T-cell (primary cell): ENCODE measurements around the gene KIFAP3. TPM values are rescaled to one million over a fixed set of nuclear protein-coding genes. Genes with fewer than 3 reads are reported as not detected.
"Not testable (repeated sequence)": the region's sequence is repeated elsewhere in the genome, so short reads cannot be mapped to it uniquely, and the experiment has no call there.

Source experiments
- ATAC-seq, 4 experiments: fragments of 200-7000 bp in 3 of 4; fragments of 150-1000 bp in 1 of 4; cut with Tn5 transposase; replicated peaks in 1 of 4; 1 replicate in 3 of 4; 2 replicates in 1 of 4; pipeline ENCODE4 v1.10.0; 2021; ENCODE audit warnings: moderate library complexity in 3 of 4, mild to moderate bottlenecking in 2 of 4, moderate number of reproducible peaks in 1 of 4
- CTCF ChIA-PET, 2 donors: fragments of 300-600 bp; sonication (Branson Sonifier 250); formaldehyde crosslinking; loops; one replicate each; lab custom pipeline; 2022; ENCODE audit warnings: antibody characterized with exemption in 2 of 2; lab: Charles Lee
- POLR2A ChIA-PET, 2 donors: fragments of 300-600 bp; sonication (Branson Sonifier 250); formaldehyde crosslinking; loops; one replicate each; lab custom pipeline; 2022; ENCODE audit warnings: antibody characterized with exemption in 2 of 2; lab: Charles Lee
- DNase-seq, 35 experiments: peaks; one replicate each; pipeline versions ENCODE4 v3.0.0 to v3.0.0-alpha.2; 2013 to 2023
- H3K27ac ChIP-seq: one replicate; pipeline ENCODE4 v1.5.1; 2013; ENCODE audit warnings: low read length
- H3K27me3 ChIP-seq, 2 experiments: replicated peaks in 1 of 2; 1 replicate in 1 of 2; 2 replicates in 1 of 2; pipeline versions ENCODE4 v1.6.1 to v1.7.0; 2013; ENCODE audit warnings: low read length in 1 of 2, mixed read lengths in 1 of 2; ENCODE audit not compliant: control insufficient read depth in 2 of 2, insufficient read depth in 2 of 2; ENCODE audit errors: extremely low read depth in 1 of 2
- H3K36me3 ChIP-seq, 2 donors: 1 replicate in 1 of 2; 2 replicates in 1 of 2; pipeline versions ENCODE4 v1.6.1 to v1.7.0; 2013; ENCODE audit warnings: low read length in 1 of 2; ENCODE audit not compliant: control insufficient read depth in 2 of 2, insufficient read depth in 1 of 2; ENCODE audit errors: extremely low read depth in 1 of 2
- H3K4me1 ChIP-seq, 2 experiments: 1 replicate in 1 of 2; 2 replicates in 1 of 2; pipeline versions ENCODE4 v1.6.1 to v1.7.0; 2013; ENCODE audit warnings: low read length in 2 of 2, mixed read lengths in 1 of 2; ENCODE audit not compliant: insufficient read depth in 2 of 2, control insufficient read depth in 1 of 2; ENCODE audit errors: extremely low read depth in 1 of 2
- H3K4me3 ChIP-seq, 2 donors: 1 replicate in 1 of 2; 2 replicates in 1 of 2; pipeline versions ENCODE4 v1.5.1 to v1.7.0; 2013; ENCODE audit warnings: mild to moderate bottlenecking in 2 of 2, low read length in 1 of 2, moderate library complexity in 1 of 2; ENCODE audit not compliant: control insufficient read depth in 1 of 2; ENCODE audit errors: extremely low read depth in 1 of 2
- H3K9me3 ChIP-seq: 2 replicates; pipeline ENCODE4 v1.7.0; 2013
- H3K27ac Mint-ChIP-seq, 2 donors: one replicate each; pipeline ENCODE4 v1.8.0; 2020 to 2021; ENCODE audit warnings: mild to moderate bottlenecking in 2 of 2, mixed read lengths in 2 of 2
- H3K27me3 Mint-ChIP-seq, 2 donors: one replicate each; pipeline ENCODE4 v1.8.0; 2021 to 2022; ENCODE audit warnings: mixed read lengths in 2 of 2
- H3K36me3 Mint-ChIP-seq: one replicate; pipeline ENCODE4 v1.8.0; 2021; ENCODE audit warnings: mixed read lengths
- H3K4me1 Mint-ChIP-seq, 3 donors: one replicate each; pipeline ENCODE4 v1.8.0; 2020 to 2022; ENCODE audit warnings: mixed read lengths in 3 of 3, mild to moderate bottlenecking in 1 of 3
- H3K4me3 Mint-ChIP-seq, 3 donors: one replicate each; pipeline ENCODE4 v1.8.0; 2020 to 2022; ENCODE audit warnings: mild to moderate bottlenecking in 3 of 3, mixed read lengths in 3 of 3, moderate library complexity in 3 of 3
- H3K9me3 Mint-ChIP-seq, 3 donors: one replicate each; pipeline ENCODE4 v1.8.0; 2020 to 2022; ENCODE audit warnings: mixed read lengths in 3 of 3
- WGBS: methylation state at CpG from one replicate; pipeline ENCODE4 v1.1.5; 2013; ENCODE audit warnings: missing lambda C conversion rate; ENCODE audit not compliant: insufficient coverage; 5-methylcytosine and 5-hydroxymethylcytosine counted together
- total RNA-seq, 35 experiments: library from RNA in 6 of 35; stranded (reverse) in 6 of 35; fragments of 120-200 nt in 1 of 35; gene quantifications; one replicate each; pipeline versions ENCODE4 v1.2.1 to v1.2.4 and lab custom pipeline; 2013 to 2026

KIFAP3 gene
- total RNA-seq, 5 donors from 2014 or later (not counting 1 experiment from before 2014, with no cell fraction given): 13.8 to 20.2 (median 16.6) TPM

GRCh38 chr1:170003270-170003835, 71.1 kb downstream of the KIFAP3 start:
- H3K36me3 ChIP-seq, H3K4me1 ChIP-seq, POLR2A ChIA-PET, H3K27me3 ChIP-seq, H3K4me1 Mint-ChIP-seq, H3K27ac Mint-ChIP-seq, ATAC-seq, H3K9me3 Mint-ChIP-seq, CTCF ChIA-PET, DNase-seq, H3K4me3 ChIP-seq, H3K27me3 Mint-ChIP-seq, H3K9me3 ChIP-seq, H3K27ac ChIP-seq, H3K4me3 Mint-ChIP-seq: not testable (repeated sequence)
- WGBS: 94% methylated on average over 3 of the region's 7 CpGs
- H3K36me3 Mint-ChIP-seq: peaks cover 16% of the 10 kb centered on the region

GRCh38 chr1:170001266-170001665, 73.2 kb downstream of the KIFAP3 start:
- POLR2A ChIA-PET: no interaction called here
- DNase-seq: no peak

DNA sequence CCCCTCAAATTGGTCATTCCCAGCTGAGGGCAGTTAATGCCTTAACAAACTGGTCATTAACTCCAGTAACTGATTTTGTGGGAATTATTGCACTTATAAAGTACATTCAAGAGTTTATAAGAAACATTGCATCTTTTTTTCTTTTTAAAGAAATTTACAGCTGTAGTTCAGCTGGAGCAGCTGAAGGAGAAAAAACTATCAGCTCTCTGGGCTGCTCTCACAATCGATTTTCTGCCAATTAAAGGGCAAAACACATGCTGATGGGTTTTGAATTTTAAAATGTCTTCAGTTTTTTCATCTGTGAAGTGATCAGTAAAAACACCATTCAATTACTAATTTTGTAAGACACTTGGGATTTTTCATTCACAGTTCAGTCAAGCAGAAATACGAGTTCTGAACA, 74.7 kb downstream of the KIFAP3 start:
- Mint-ChIP-seq H3K27me3 (no peaks in the 10 kb centered on the region), H3K4me3 (no peak overlapping the region), H3K36me3 (peaks cover 38% of the 10 kb centered on the region), H3K4me1 (no peaks in the 10 kb centered on the region), H3K9me3 (no peaks in the 10 kb centered on the region), H3K27ac (no peak overlapping the region)
- Histone ChIP-seq H3K9me3 (no peaks in the 10 kb centered on the region), H3K27me3 (no peaks in the 10 kb centered on the region), H3K4me1 (no peaks in the 10 kb centered on the region), H3K27ac (no peak overlapping the region), H3K36me3 (no peaks in the 10 kb centered on the region), H3K4me3 (no peak overlapping the region)
- DNase-seq (no peak), ATAC-seq (no peak)
- ChIA-PET CTCF (interaction anchor here in 1 of 2 donors (0.5 kb wide), 1 partner anchor 27 kb away, joined by 8 read pairs; no protein-coding TSS in a partner anchor), POLR2A (no interaction called here)
- 67% methylated on average over 1 of the region's 2 CpGs for WGBS

More at GRCh38 chr1:170001266-170001665, 73.2 kb downstream of the KIFAP3 start:
- H3K4me1 ChIP-seq: no peaks in the 10 kb centered on the region
- H3K27ac ChIP-seq: no peak overlapping the region
- Mint-ChIP-seq H3K36me3 (peaks cover 35% of the 10 kb centered on the region), H3K27me3 (no peaks in the 10 kb centered on the region), H3K9me3 (no peaks in the 10 kb centered on the region), H3K4me1 (no peaks in the 10 kb centered on the region), H3K4me3 (no peak overlapping the region), H3K27ac (no peak overlapping the region)
- no peaks in the 10 kb centered on the region for H3K36me3 ChIP-seq
- CTCF ChIA-PET: no interaction called here
- no peaks in the 10 kb centered on the region for H3K27me3 ChIP-seq
- H3K9me3 ChIP-seq: no peaks in the 10 kb centered on the region
- no peak for ATAC-seq
- WGBS: no CpG with 5 or more reads among the region's 2 CpGs
- no peak overlapping the region for H3K4me3 ChIP-seq

DNA sequence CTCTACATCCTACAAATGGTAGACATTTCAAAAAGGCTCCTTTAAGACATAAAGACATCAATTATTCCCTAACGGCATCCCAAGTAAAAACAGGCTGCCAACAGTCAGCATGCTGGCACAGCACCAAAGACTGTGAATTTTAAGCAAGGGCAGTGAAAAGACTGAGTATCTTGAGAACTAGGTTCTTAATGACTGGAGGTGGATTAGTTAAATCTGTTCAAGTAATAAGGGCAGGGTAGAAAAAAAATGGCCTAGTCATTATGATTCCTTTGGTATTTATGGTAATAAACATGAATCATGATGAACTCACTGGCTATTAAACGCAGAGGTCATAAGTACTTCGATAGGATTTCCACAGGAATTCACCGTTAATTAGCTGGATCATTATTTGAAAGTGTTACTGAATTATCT, 75.2 kb downstream of the KIFAP3 start:
- DNase-seq (no peak), ATAC-seq (no peak)
- peaks cover 38% of the 10 kb centered on the region for H3K36me3 Mint-ChIP-seq
- Histone ChIP-seq H3K9me3 (no peaks in the 10 kb centered on the region), H3K4me3 (no peak overlapping the region), H3K36me3 (no peaks in the 10 kb centered on the region), H3K27me3 (no peaks in the 10 kb centered on the region), H3K4me1 (no peaks in the 10 kb centered on the region), H3K27ac (no peak overlapping the region)
- no peak overlapping the region for H3K4me3 Mint-ChIP-seq
- ChIA-PET POLR2A (no interaction called here), CTCF (interaction anchor here in 1 of 2 donors (0.6 kb wide), 1 partner anchor 52 kb away, joined by 3 read pairs; no protein-coding TSS in a partner anchor)
- H3K27ac Mint-ChIP-seq: no peak overlapping the region
- no peaks in the 10 kb centered on the region for H3K9me3 Mint-ChIP-seq
- H3K27me3 Mint-ChIP-seq: no peaks in the 10 kb centered on the region
- WGBS: no CpG with 5 or more reads among the region's 4 CpGs
- H3K4me1 Mint-ChIP-seq: no peaks in the 10 kb centered on the region

DNA sequence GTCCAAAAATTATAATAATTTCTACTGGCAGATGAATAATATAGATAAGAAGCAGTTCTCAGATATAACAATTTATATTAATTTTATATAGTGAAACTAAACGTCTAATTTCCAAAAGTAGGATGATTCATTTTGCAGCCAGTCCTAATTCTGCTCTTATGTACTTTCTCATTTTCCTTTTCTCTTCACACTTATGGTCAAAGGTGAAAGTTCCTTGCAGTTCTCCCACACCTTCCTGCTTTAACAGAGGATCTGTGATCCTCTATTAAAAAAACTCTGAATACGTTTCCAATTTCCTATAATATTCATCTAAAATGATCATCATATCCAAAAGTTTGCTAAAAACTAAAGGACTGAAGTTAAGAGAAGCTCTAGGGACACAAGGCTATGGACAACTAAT, 78.5 kb downstream of the KIFAP3 start:
- CTCF ChIA-PET: interaction anchor here in 1 of 2 donors (0.5 kb wide), 1 partner anchor 54 kb away, joined by 3 read pairs; no protein-coding TSS in a partner anchor
- H3K4me1 Mint-ChIP-seq: no peaks in the 10 kb centered on the region
- H3K27me3 Mint-ChIP-seq: no peaks in the 10 kb centered on the region
- no peak overlapping the region for H3K4me3 Mint-ChIP-seq
- ATAC-seq: no peak
- no peaks in the 10 kb centered on the region for H3K36me3 ChIP-seq
- WGBS: no CpG with 5 or more reads among the region's 2 CpGs
- no peak overlapping the region for H3K27ac ChIP-seq
- H3K4me1 ChIP-seq: no peaks in the 10 kb centered on the region
- H3K27me3 ChIP-seq: no peaks in the 10 kb centered on the region
- POLR2A ChIA-PET: no interaction called here
- H3K27ac Mint-ChIP-seq: no peak overlapping the region
- no peak for DNase-seq
- peaks cover 37% of the 10 kb centered on the region for H3K36me3 Mint-ChIP-seq
- no peaks in the 10 kb centered on the region for H3K9me3 ChIP-seq
- H3K9me3 Mint-ChIP-seq: no peaks in the 10 kb centered on the region
- no peak overlapping the region for H3K4me3 ChIP-seq

- Mint-ChIP-seq H3K27ac (no peak overlapping the region), H3K4me3 (no peak overlapping the region), H3K27me3 (no peaks in the 10 kb centered on the region), H3K36me3 (peaks cover 22% of the 10 kb centered on the region), H3K4me1 (no peaks in the 10 kb centered on the region), H3K9me3 (no peaks in the 10 kb centered on the region)
- Histone ChIP-seq H3K36me3 (peaks cover 0 to 6% of the 10 kb centered on the region in 2 donors), H3K9me3 (no peaks in the 10 kb centered on the region), H3K4me3 (no peak overlapping the region), H3K4me1 (no peaks in the 10 kb centered on the region), H3K27me3 (no peaks in the 10 kb centered on the region), H3K27ac (no peak overlapping the region)
- ATAC-seq: no peak
- ChIA-PET POLR2A (no interaction called here), CTCF (no interaction called here)
- no CpG with 5 or more reads among the region's 2 CpGs for WGBS
- no peak for DNase-seq
These were observed 85.2 kb downstream of the KIFAP3 start for GRCh38 chr1:169989246-169989645.
